Astrocyte (in vitro differentiated cells and primary cell): ENCODE measurements around the gene DDR1. TPM values are rescaled to one million over a fixed set of nuclear protein-coding genes. Genes with fewer than 3 reads are reported as not detected.

Experiments
- DNase-seq: peaks from one replicate; pipeline ENCODE4 v3.0.0-alpha.2; 2010; ENCODE audit warnings: low read depth
- FAIRE-seq: peaks from 2 replicates; lab custom pipeline; 2011; peaks lifted over from hg19 to GRCh38; lab: Jason Lieb, UNC
- H2AFZ ChIP-seq: 2 replicates; pipeline ENCODE4 v1.6.0; 2012; ENCODE audit warnings: low read depth, low read length, inconsistent platforms
- H3K27ac ChIP-seq: 2 replicates; pipeline ENCODE4 v1.5.1; 2011; ENCODE audit warnings: low read depth, low read length, inconsistent platforms
- H3K27me3 ChIP-seq: 2 replicates; pipeline ENCODE4 v1.6.0; 2011; ENCODE audit warnings: low read length, inconsistent platforms; ENCODE audit not compliant: insufficient read depth
- H3K36me3 ChIP-seq: 2 replicates; pipeline ENCODE4 v1.5.1; 2011; ENCODE audit warnings: low read length, inconsistent platforms; ENCODE audit not compliant: insufficient read depth
- H3K4me1 ChIP-seq: 2 replicates; pipeline ENCODE4 v1.5.1; 2011; ENCODE audit warnings: low read length, inconsistent platforms; ENCODE audit not compliant: insufficient read depth
- H3K4me2 ChIP-seq: 2 replicates; pipeline ENCODE4 v1.6.0; 2012; ENCODE audit warnings: low read length, inconsistent platforms
- H3K4me3 ChIP-seq: 2 replicates; pipeline ENCODE4 v1.5.1; 2011; ENCODE audit warnings: low read depth, mild to moderate bottlenecking, low read length, inconsistent platforms; ENCODE audit not compliant: insufficient read depth
- H3K79me2 ChIP-seq: 2 replicates; pipeline ENCODE4 v1.6.0; 2012; ENCODE audit warnings: mild to moderate bottlenecking, low read length, inconsistent platforms; ENCODE audit not compliant: insufficient read depth
- H3K9ac ChIP-seq: 2 replicates; pipeline ENCODE4 v1.6.0; 2012; ENCODE audit warnings: mild to moderate bottlenecking, low read length, inconsistent platforms
- H3K9me3 ChIP-seq: 2 replicates; pipeline ENCODE4 v1.5.1; 2012; ENCODE audit warnings: low read depth, mild to moderate bottlenecking, low read length, inconsistent platforms; ENCODE audit not compliant: insufficient read depth
- H4K20me1 ChIP-seq: 2 replicates; pipeline ENCODE4 v1.6.0; 2012; ENCODE audit warnings: low read length, inconsistent platforms; ENCODE audit not compliant: insufficient read depth
- H3K27ac Mint-ChIP-seq: one replicate; pipeline ENCODE4 v1.8.0; 2021; ENCODE audit warnings: mild to moderate bottlenecking, mixed read lengths; ENCODE audit not compliant: unreplicated experiment
- H3K27me3 Mint-ChIP-seq: one replicate; pipeline ENCODE4 v1.8.0; 2021; ENCODE audit warnings: low read depth, mixed read lengths; ENCODE audit not compliant: unreplicated experiment
- H3K36me3 Mint-ChIP-seq: one replicate; pipeline ENCODE4 v1.8.0; 2021; ENCODE audit warnings: low read depth, mixed read lengths; ENCODE audit not compliant: unreplicated experiment
- H3K4me1 Mint-ChIP-seq: one replicate; pipeline ENCODE4 v1.8.0; 2021; ENCODE audit warnings: low read depth, mixed read lengths; ENCODE audit not compliant: unreplicated experiment
- H3K4me3 Mint-ChIP-seq: one replicate; pipeline ENCODE4 v1.8.0; 2021; ENCODE audit warnings: mild to moderate bottlenecking, moderate library complexity, mixed read lengths; ENCODE audit not compliant: unreplicated experiment
- H3K9me3 Mint-ChIP-seq: one replicate; pipeline ENCODE4 v1.8.0; 2021; ENCODE audit warnings: mild to moderate bottlenecking, mixed read lengths; ENCODE audit not compliant: unreplicated experiment
- EZH2 ChIP-seq: IDR thresholded peaks from 2 replicates; pipeline ENCODE4 v1.6.1; 2012; ENCODE audit warnings: mild to moderate bottlenecking, low read length, inconsistent platforms; ENCODE audit not compliant: insufficient read depth
- total RNA-seq: library from RNA; stranded (reverse); gene quantifications from 2 replicates; pipeline ENCODE4 v1.2.1, GENCODE V29; 2021
- TF ChIP-seq, protein P1 (sequence below): IDR thresholded peaks from 2 replicates; pipeline ENCODE4 v1.5.1; 2011; ENCODE audit warnings: low read depth, mild to moderate bottlenecking, inconsistent platforms, low read length, moderate library complexity; ENCODE audit not compliant: insufficient read depth

Gene DDR1
- total RNA-seq, 1 donor from 2014 or later: 144 TPM

DNA sequence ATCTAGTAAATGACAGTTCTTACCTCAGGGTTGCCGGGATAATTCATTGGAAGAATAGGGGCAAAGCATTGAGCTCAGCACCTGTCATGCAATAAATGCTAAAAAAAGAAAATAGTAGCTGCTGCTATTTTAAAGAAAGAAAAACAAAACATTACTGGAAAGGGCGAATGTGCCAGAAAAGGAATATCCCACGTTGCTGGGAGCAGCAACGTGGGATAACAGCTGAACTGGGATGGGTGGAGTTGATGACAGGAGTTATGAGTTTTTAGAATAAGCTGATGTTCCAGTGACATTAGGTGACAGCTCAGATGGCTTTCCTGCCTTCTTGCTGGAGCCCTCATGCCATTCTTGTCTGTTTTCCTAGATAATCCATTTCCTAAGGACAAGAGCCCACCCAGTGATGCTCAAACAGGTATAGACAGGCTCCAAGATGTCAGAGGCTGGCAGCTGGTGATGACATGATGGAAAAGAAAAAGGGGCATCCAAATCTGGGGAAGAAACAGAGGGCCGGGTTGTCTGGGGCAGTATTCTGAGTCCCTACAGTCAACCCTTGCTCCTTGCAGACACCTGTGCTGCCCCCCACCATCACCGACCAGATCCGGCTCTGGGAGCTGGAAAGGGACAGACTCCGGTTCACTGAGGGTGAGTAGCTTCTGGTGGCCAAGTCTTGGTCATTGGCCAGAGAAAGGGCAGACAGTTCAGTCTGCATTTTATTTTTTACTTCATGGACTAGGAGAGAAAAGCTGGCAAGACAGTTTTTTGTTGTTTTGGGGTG is 28.6 kb downstream of the DDR1 start:
- peaks cover 19% of the 10 kb centered on the region for H3K36me3 ChIP-seq
- peaks cover 20% of the 10 kb centered on the region for H3K36me3 Mint-ChIP-seq
- H4K20me1 ChIP-seq: no peaks in the 10 kb centered on the region
- peaks cover 20% of the 10 kb centered on the region for H3K4me1 ChIP-seq
- TF ChIP-seq EZH2: no peak
- TF ChIP-seq, protein P1, sequence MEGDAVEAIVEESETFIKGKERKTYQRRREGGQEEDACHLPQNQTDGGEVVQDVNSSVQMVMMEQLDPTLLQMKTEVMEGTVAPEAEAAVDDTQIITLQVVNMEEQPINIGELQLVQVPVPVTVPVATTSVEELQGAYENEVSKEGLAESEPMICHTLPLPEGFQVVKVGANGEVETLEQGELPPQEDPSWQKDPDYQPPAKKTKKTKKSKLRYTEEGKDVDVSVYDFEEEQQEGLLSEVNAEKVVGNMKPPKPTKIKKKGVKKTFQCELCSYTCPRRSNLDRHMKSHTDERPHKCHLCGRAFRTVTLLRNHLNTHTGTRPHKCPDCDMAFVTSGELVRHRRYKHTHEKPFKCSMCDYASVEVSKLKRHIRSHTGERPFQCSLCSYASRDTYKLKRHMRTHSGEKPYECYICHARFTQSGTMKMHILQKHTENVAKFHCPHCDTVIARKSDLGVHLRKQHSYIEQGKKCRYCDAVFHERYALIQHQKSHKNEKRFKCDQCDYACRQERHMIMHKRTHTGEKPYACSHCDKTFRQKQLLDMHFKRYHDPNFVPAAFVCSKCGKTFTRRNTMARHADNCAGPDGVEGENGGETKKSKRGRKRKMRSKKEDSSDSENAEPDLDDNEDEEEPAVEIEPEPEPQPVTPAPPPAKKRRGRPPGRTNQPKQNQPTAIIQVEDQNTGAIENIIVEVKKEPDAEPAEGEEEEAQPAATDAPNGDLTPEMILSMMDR: no peak
- H3K4me2 ChIP-seq: peak overlapping the region; percentile 92
- H3K79me2 ChIP-seq: peaks cover 21% of the 10 kb centered on the region
- H3K9me3 ChIP-seq: no peaks in the 10 kb centered on the region
- no peak overlapping the region for H3K27ac ChIP-seq
- H3K4me3 ChIP-seq: no peak overlapping the region
- H3K27me3 Mint-ChIP-seq: no peaks in the 10 kb centered on the region
- DNase-seq (no peak), FAIRE-seq (no peak)
- peak overlapping the region; percentile 54 for H3K4me3 Mint-ChIP-seq
- H2AFZ ChIP-seq: no peak overlapping the region
- H3K9me3 Mint-ChIP-seq: no peaks in the 10 kb centered on the region
- no peak overlapping the region for H3K27ac Mint-ChIP-seq
- H3K9ac ChIP-seq: no peak overlapping the region
- no peaks in the 10 kb centered on the region for H3K27me3 ChIP-seq
- peaks cover 14% of the 10 kb centered on the region for H3K4me1 Mint-ChIP-seq

DNA sequence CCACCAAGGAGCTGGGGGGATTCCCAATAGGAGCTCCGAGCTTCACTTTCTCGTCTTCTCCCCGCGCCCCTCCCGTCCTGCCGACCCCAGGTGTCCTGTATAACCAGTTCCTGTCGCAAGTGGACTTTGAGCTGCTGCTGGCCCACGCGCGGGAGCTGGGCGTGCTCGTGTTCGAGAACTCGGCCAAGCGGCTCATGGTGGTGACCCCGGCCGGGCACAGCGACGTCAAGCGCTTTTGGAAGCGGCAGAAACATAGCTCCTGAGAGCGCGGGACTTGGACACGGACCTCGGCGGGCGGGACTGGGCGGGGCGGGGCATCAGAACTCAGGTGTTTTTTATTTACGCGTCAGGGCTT is 29.4 kb downstream of the DDR1 start:
- DNase-seq (no peak), FAIRE-seq (no peak)
- Histone ChIP-seq H3K4me1 (peaks cover 18% of the 10 kb centered on the region), H3K27me3 (no peaks in the 10 kb centered on the region), H3K9ac (peak overlapping the region; percentile 86), H3K27ac (peak overlapping the region; percentile 26), H2AFZ (peak overlapping the region; percentile 70), H3K36me3 (peaks cover 19% of the 10 kb centered on the region), H3K4me3 (peak overlapping the region; percentile 53), H3K79me2 (peaks cover 13% of the 10 kb centered on the region), H4K20me1 (no peaks in the 10 kb centered on the region), H3K4me2 (peak overlapping the region; percentile 92), H3K9me3 (no peaks in the 10 kb centered on the region)
- Mint-ChIP-seq H3K27me3 (no peaks in the 10 kb centered on the region), H3K4me3 (peak overlapping the region; percentile 54), H3K9me3 (no peaks in the 10 kb centered on the region), H3K36me3 (peaks cover 20% of the 10 kb centered on the region), H3K27ac (no peak overlapping the region), H3K4me1 (peaks cover 10% of the 10 kb centered on the region)
- no peak for TF ChIP-seq EZH2
- TF ChIP-seq, protein P1: no peak
